Neural crest cell (in vitro differentiated cells): ENCODE data around the gene CD9. TPM values are rescaled to one million over a fixed set of nuclear protein-coding genes. Genes with fewer than 3 reads are reported as not detected.

Experiments used
- DNase-seq: peaks from one replicate; pipeline ENCODE4 v3.0.0; 2021; ENCODE audit warnings: low read depth, mixed read lengths, low spot score
- H3K27ac Mint-ChIP-seq: one replicate; pipeline ENCODE4 v1.8.0; 2021; ENCODE audit warnings: mild to moderate bottlenecking, mixed read lengths; ENCODE audit not compliant: unreplicated experiment
- H3K27me3 Mint-ChIP-seq: 2 replicates; pipeline ENCODE4 v1.8.0; 2021; ENCODE audit warnings: low read depth, mild to moderate bottlenecking, mixed read lengths
- H3K36me3 Mint-ChIP-seq: 2 replicates; pipeline ENCODE4 v1.8.0; 2021; ENCODE audit warnings: low read depth, mild to moderate bottlenecking, mixed read lengths
- H3K4me1 Mint-ChIP-seq: 2 replicates; pipeline ENCODE4 v1.8.0; 2021; ENCODE audit warnings: mixed read lengths
- H3K4me3 Mint-ChIP-seq: one replicate; pipeline ENCODE4 v1.8.0; 2021; ENCODE audit warnings: mild to moderate bottlenecking, mixed read lengths
- H3K9me3 Mint-ChIP-seq: 2 replicates; pipeline ENCODE4 v1.8.0; 2021; ENCODE audit warnings: mixed read lengths
- CTCF ChIP-seq: fragments of 200-600 bp; sonication (generic); conservative IDR thresholded peaks from 2 replicates; pipeline ENCODE4 v1.5.0; 2021; ENCODE audit warnings: antibody characterized with exemption, mild to moderate bottlenecking
- total RNA-seq: library from RNA; stranded (reverse); gene quantifications from 2 replicates; pipeline ENCODE4 v1.2.1, GENCODE V29; 2021

Gene CD9
- total RNA-seq, 1 donor from 2014 or later = 2.1 TPM

- no peak for DNase-seq
- H3K4me1 Mint-ChIP-seq = peaks cover 29% of the 10 kb centered on the region
- no peaks in the 10 kb centered on the region for H3K27me3 Mint-ChIP-seq
- H3K4me3 Mint-ChIP-seq = no peak overlapping the region
- no peaks in the 10 kb centered on the region for H3K9me3 Mint-ChIP-seq
- H3K36me3 Mint-ChIP-seq = no peaks in the 10 kb centered on the region
- TF ChIP-seq CTCF = no peak
- H3K27ac Mint-ChIP-seq = no peak overlapping the region
These were observed 69.8 kb downstream of the CD9 start for GRCh38 chr12:6269986-6270385.

- Mint-ChIP-seq H3K4me1 (peaks cover 29% of the 10 kb centered on the region), H3K27me3 (peaks cover 8% of the 10 kb centered on the region), H3K4me3 (no peak overlapping the region), H3K9me3 (no peaks in the 10 kb centered on the region), H3K36me3 (no peaks in the 10 kb centered on the region), H3K27ac (no peak overlapping the region)
- no peak for DNase-seq
- TF ChIP-seq CTCF = no peak
These were observed 71.1 kb downstream of the CD9 start for GRCh38 chr12:6271281-6271680.

GRCh38 chr12:6272300-6273204 is 72.4 kb downstream of the CD9 start:
- TF ChIP-seq CTCF = no peak
- H3K27me3 Mint-ChIP-seq = peaks cover 17% of the 10 kb centered on the region
- H3K4me3 Mint-ChIP-seq = no peak overlapping the region
- DNase-seq = no peak
- H3K9me3 Mint-ChIP-seq = no peaks in the 10 kb centered on the region
- no peaks in the 10 kb centered on the region for H3K36me3 Mint-ChIP-seq
- peaks cover 30% of the 10 kb centered on the region for H3K4me1 Mint-ChIP-seq
- no peak overlapping the region for H3K27ac Mint-ChIP-seq

GRCh38 chr12:6273205-6273540 is 73.0 kb downstream of the CD9 start:
- no peak for DNase-seq
- Mint-ChIP-seq H3K36me3 (no peaks in the 10 kb centered on the region), H3K4me1 (peaks cover 36% of the 10 kb centered on the region), H3K27me3 (peaks cover 24% of the 10 kb centered on the region), H3K27ac (peak overlapping the region; percentile 63), H3K9me3 (no peaks in the 10 kb centered on the region), H3K4me3 (peak overlapping the region; percentile 58)
- no peak for TF ChIP-seq CTCF

- H3K9me3 Mint-ChIP-seq = no peaks in the 10 kb centered on the region
These were observed 73.5 kb downstream of the CD9 start for GRCh38 chr12:6273541-6274230.

More at GRCh38 chr12:6273541-6274230, 73.5 kb downstream of the CD9 start:
- Mint-ChIP-seq H3K4me3 (peak overlapping the region; percentile 58), H3K27me3 (peaks cover 24% of the 10 kb centered on the region), H3K36me3 (no peaks in the 10 kb centered on the region), H3K27ac (no peak overlapping the region), H3K4me1 (peaks cover 33% of the 10 kb centered on the region)
- DNase-seq = no peak
- TF ChIP-seq CTCF = peak; percentile 32
